Right lobe of liver (tissue), 4 donors: ENCODE data around the gene GNAQ.

Experiments
- CTCF ChIP-seq, 4 donors: fragments of 200-600 bp in 3 of 4; fragments of 450-650 bp in 1 of 4; IDR thresholded peaks; one replicate each; pipeline versions ENCODE4 v1.5.1 to v1.8.0; 2016 to 2022; ENCODE audit warnings: antibody characterized with exemption in 4 of 4, mild to moderate bottlenecking in 2 of 4
- POLR2A ChIP-seq: fragments of 450-650 bp; IDR thresholded peaks from one replicate; pipeline ENCODE4 v1.6.1; 2017; ENCODE audit warnings: antibody characterized with exemption, mild to moderate bottlenecking
- donor health status: DM: no; HTN: no; CAD: no.
- donor health status: DM: no; HTN: no; CAD: no.
- donor health status: DM: no; HTN: yes; CAD: no.

GRCh38 chr9:78049484-78049883, 17.9 kb upstream of the GNAQ start:
- TF ChIP-seq POLR2A = no peak
- TF ChIP-seq CTCF (IDR thresholded peaks at IDR 0.05) = no peak
